Colonic mucosa (tissue), 4 donors: ENCODE results near the gene TKTL1. TPM values are rescaled to one million over a fixed set of nuclear protein-coding genes. Genes with fewer than 3 reads are reported as not detected.

Experiments used
- DNase-seq: peaks from one replicate; pipeline ENCODE4 v3.0.0-alpha.2; 2020
- H3K27ac ChIP-seq: fragments of 200-600 bp; one replicate; pipeline ENCODE4 v1.8.0; 2021
- H3K27me3 ChIP-seq: fragments of 200-600 bp; one replicate; pipeline ENCODE4 v1.8.0; 2021
- H3K36me3 ChIP-seq: fragments of 200-600 bp; one replicate; pipeline ENCODE4 v1.8.0; 2021
- H3K4me1 ChIP-seq: fragments of 200-600 bp; one replicate; pipeline ENCODE4 v1.8.0; 2021; ENCODE audit warnings: mild to moderate bottlenecking
- H3K4me3 ChIP-seq: fragments of 200-600 bp; one replicate; pipeline ENCODE4 v1.8.0; 2021
- H3K9ac ChIP-seq, 2 donors: one replicate each; pipeline ENCODE4 v1.7.0; 2013; ENCODE audit warnings: control low read depth in 2 of 2, low read depth in 2 of 2, low read length in 2 of 2
- H3K9me3 ChIP-seq: fragments of 200-600 bp; one replicate; pipeline ENCODE4 v1.8.0; 2021
- intact Hi-C: fragments of 100-400 bp; cut with DNase I; formaldehyde crosslinking; loops from one replicate; pipeline ENCODE4 v1.14.1; 2022
- total RNA-seq, 2 donors: library from RNA; stranded (reverse); fragmentation: NEBNext Ultra II Directional in 1 of 2; extraction: Animal tissue kit (Norgen Biotek cat#: 25700) in 1 of 2; gene quantifications; one replicate each; pipeline ENCODE4 v1.2.1, GENCODE V29; 2021
- TF ChIP-seq, protein P1 (sequence below): fragments of 200-600 bp; IDR thresholded peaks from one replicate; pipeline ENCODE4 v1.8.0; 2022; ENCODE audit warnings: antibody characterized with exemption, mild to moderate bottlenecking
- donor health status: healthy.
- donor health status: DM: no; HTN: no; CAD: no.
- donor health status: DM: no; HTN: no; CAD: no.

TKTL1 gene
- total RNA-seq, 2 donors from 2014 or later, result not detected

DNA sequence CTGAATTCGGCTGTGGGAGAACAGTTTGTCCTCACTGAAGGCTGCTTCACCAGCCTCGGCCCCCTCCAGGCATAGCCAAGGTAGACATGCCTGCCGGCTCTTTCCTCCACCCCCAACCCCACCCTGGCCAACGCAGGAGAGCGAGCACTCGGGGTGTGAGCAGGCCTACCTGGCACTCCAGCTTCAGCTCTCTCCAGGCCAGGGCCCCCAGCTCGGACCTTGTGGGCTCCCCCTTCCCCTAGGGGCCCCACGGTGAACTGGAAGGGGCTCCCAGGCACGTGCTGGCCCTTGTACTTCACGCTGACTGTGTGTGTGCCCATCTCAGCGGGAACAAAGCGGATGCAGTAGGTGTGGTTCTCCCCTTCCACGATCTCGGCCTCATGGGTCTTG is 56.4 kb downstream of the TKTL1 start:
- H3K4me1 ChIP-seq, result peaks cover 8% of the 10 kb centered on the region
- TF ChIP-seq, protein P1, sequence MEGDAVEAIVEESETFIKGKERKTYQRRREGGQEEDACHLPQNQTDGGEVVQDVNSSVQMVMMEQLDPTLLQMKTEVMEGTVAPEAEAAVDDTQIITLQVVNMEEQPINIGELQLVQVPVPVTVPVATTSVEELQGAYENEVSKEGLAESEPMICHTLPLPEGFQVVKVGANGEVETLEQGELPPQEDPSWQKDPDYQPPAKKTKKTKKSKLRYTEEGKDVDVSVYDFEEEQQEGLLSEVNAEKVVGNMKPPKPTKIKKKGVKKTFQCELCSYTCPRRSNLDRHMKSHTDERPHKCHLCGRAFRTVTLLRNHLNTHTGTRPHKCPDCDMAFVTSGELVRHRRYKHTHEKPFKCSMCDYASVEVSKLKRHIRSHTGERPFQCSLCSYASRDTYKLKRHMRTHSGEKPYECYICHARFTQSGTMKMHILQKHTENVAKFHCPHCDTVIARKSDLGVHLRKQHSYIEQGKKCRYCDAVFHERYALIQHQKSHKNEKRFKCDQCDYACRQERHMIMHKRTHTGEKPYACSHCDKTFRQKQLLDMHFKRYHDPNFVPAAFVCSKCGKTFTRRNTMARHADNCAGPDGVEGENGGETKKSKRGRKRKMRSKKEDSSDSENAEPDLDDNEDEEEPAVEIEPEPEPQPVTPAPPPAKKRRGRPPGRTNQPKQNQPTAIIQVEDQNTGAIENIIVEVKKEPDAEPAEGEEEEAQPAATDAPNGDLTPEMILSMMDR, result no peak
- no peaks in the 10 kb centered on the region for H3K27me3 ChIP-seq
- no peak for DNase-seq
- H3K9me3 ChIP-seq, result no peaks in the 10 kb centered on the region
- H3K4me3 ChIP-seq, result no peak overlapping the region
- H3K9ac ChIP-seq, result no peak overlapping the region
- no peaks in the 10 kb centered on the region for H3K36me3 ChIP-seq
- no peak overlapping the region for H3K27ac ChIP-seq
- intact Hi-C loops, result no loop called here

DNA sequence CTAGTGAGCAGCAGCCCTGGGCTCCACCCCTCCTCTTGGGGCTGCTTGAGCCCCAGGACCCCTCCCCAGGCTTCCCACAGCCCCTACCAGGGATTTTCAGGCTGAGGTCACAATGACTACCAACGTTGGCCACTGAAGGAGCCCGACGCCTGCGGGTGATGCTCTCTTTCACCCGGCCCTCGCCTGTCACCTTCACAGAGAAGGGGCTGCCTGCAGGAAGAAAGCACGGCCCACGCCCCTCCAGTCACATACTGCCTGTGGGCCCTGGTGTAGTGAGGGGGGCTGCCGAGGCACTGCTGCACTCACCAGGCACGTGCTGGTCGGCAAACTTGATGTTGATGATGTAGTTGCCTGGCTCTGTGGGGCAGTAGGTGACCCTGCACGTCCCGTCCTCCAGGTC is 56.9 kb downstream of the TKTL1 start:
- Histone ChIP-seq H3K4me1 (peaks cover 8% of the 10 kb centered on the region), H3K27ac (no peak overlapping the region), H3K36me3 (no peaks in the 10 kb centered on the region), H3K27me3 (no peaks in the 10 kb centered on the region), H3K9me3 (no peaks in the 10 kb centered on the region), H3K4me3 (no peak overlapping the region), H3K9ac (no peak overlapping the region)
- DNase-seq, result no peak
- TF ChIP-seq, protein P1, result no peak
- intact Hi-C loops, result no loop called here

DNA sequence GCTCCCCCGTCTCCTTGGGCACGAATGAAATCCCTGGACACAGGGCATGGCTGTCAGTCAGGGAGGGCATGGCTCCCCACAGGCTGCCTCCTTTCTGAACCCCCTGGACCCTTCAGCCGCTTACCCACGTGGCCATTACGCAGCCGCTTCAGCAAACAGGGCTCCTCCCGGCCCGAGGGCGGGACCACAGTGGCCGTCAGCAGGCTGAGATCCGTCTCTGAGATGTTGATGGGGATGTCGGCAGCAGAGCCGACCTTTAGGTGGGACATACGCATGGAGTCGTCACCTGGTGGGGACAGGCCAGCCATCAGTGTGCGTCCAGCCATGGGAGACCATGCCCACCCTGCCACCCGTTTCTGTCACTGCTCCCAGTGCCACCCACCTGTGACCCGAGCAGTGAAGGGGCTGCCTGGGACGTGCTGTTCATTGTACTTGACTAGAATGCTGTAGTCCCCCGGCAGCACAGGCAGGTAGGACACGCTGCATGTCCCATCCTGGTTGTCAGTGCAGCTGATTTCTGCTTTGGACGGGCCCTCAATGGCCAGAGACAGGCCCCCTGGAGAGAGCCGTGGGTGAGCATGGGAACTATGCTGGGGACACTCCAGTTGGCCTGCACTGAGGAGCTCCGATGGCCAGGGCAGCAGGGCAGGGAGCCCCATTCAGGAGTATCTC is 57.7 kb downstream of the TKTL1 start:
- Histone ChIP-seq H3K27me3 (no peaks in the 10 kb centered on the region), H3K4me1 (peaks cover 8% of the 10 kb centered on the region), H3K27ac (no peak overlapping the region), H3K9ac (no peak overlapping the region), H3K36me3 (no peaks in the 10 kb centered on the region), H3K4me3 (no peak overlapping the region), H3K9me3 (no peaks in the 10 kb centered on the region)
- intact Hi-C loops, result no loop called here
- DNase-seq, result no peak
- TF ChIP-seq, protein P1, result no peak

DNA sequence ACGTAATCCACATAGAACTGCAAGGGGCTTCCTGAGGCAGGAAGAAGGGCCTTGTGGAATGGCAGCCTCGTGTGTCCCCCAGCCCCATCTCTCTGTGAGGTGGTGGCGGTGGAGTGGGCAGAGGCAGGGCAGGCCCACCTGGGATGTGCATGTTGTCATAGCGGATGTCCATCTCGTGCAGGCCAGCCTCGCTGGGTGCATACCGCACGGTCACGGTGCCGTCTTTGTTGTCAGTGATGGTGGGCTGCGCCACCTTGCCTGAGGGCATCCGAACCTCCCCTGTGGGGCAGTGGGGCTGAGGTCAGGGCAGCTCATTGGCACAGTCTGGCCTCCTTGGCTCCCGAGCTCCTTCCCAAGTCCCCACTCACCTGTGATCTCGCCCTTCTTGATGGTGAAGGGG is 58.4 kb downstream of the TKTL1 start:
- no peak for DNase-seq
- H3K27ac ChIP-seq, result no peak overlapping the region

DNA sequence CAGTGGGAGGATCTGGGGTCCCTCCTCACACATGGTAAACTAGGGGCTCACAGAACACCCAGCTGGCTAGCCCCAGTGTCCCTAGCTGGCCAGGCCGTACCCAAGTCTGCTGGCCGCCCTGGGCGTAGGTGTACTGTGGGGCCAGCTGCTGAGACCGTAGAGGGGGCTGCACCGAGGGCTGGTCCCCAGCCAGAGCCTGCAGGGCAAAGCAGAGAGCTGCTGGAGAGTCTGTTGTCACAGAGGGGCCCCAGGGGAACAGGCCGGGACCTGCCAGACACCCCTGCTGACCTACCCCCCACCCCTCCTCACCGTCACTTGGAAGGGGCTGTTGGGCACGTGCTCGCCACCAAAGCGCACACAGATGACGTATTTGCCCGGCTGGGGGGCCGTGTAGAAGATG is 58.9 kb downstream of the TKTL1 start:
- peaks cover 8% of the 10 kb centered on the region for H3K4me1 ChIP-seq
- H3K9me3 ChIP-seq, result no peaks in the 10 kb centered on the region
- no peaks in the 10 kb centered on the region for H3K27me3 ChIP-seq
- DNase-seq, result no peak
- H3K9ac ChIP-seq, result no peak overlapping the region
- TF ChIP-seq, protein P1, result no peak
- no peak overlapping the region for H3K4me3 ChIP-seq
- no peaks in the 10 kb centered on the region for H3K36me3 ChIP-seq
- H3K27ac ChIP-seq, result no peak overlapping the region
- intact Hi-C loops, result no loop called here

More for the DNA sequence above, 58.4 kb downstream of the TKTL1 start:
- Histone ChIP-seq H3K9ac (no peak overlapping the region), H3K4me3 (no peak overlapping the region), H3K4me1 (peaks cover 8% of the 10 kb centered on the region), H3K27me3 (no peaks in the 10 kb centered on the region), H3K9me3 (no peaks in the 10 kb centered on the region), H3K36me3 (no peaks in the 10 kb centered on the region)
- intact Hi-C loops, result no loop called here
- TF ChIP-seq, protein P1, result no peak
